H9 (cell line): ENCODE measurements around the gene ADGRA1. TPM values are rescaled to one million over a fixed set of nuclear protein-coding genes. Genes with fewer than 3 reads are reported as not detected.

ENCODE experiments used
- DNase-seq: peaks from one replicate; pipeline ENCODE4 v3.0.0-alpha.2; 2017
- H2AFZ ChIP-seq: one replicate; pipeline ENCODE4 v1.6.1; 2013; ENCODE audit warnings: mild to moderate bottlenecking, low read length, control low read depth, moderate library complexity
- H2AK5ac ChIP-seq: 2 replicates; pipeline ENCODE4 v1.6.1; 2013; ENCODE audit warnings: low read length, control low read depth, mixed read lengths; ENCODE audit not compliant: insufficient read length
- H2BK120ac ChIP-seq: one replicate; pipeline ENCODE4 v1.6.1; 2013; ENCODE audit warnings: low read depth, mild to moderate bottlenecking, low read length, control low read depth, inconsistent platforms; ENCODE audit not compliant: poor library complexity, severe bottlenecking
- H2BK12ac ChIP-seq: 2 replicates; pipeline ENCODE4 v1.6.1; 2013; ENCODE audit warnings: low read length, control low read depth, mixed read lengths, low read depth; ENCODE audit not compliant: insufficient read length
- H2BK15ac ChIP-seq: 2 replicates; pipeline ENCODE4 v1.6.1; 2013; ENCODE audit warnings: low read depth, low read length, control low read depth
- H2BK20ac ChIP-seq: one replicate; pipeline ENCODE4 v1.6.1; 2013; ENCODE audit warnings: low read depth, mild to moderate bottlenecking, low read length, control low read depth, inconsistent platforms; ENCODE audit not compliant: poor library complexity, severe bottlenecking
- H2BK5ac ChIP-seq: 2 replicates; pipeline ENCODE4 v1.6.1; 2013; ENCODE audit warnings: low read length, control low read depth, mixed read lengths; ENCODE audit not compliant: insufficient read length
- H3K14ac ChIP-seq: 2 replicates; pipeline ENCODE4 v1.6.1; 2013; ENCODE audit warnings: low read length, control low read depth; ENCODE audit not compliant: insufficient read depth
- H3K18ac ChIP-seq: 2 replicates; pipeline ENCODE4 v1.6.1; 2013; ENCODE audit warnings: low read depth, mild to moderate bottlenecking, mixed read lengths, low read length, control low read depth; ENCODE audit not compliant: insufficient read length
- H3K23ac ChIP-seq: 2 replicates; pipeline ENCODE4 v1.6.1; 2013; ENCODE audit warnings: low read length, control low read depth, mixed read lengths, low read depth; ENCODE audit not compliant: insufficient read length
- H3K23me2 ChIP-seq: 2 replicates; pipeline ENCODE4 v1.6.1; 2013; ENCODE audit warnings: low read depth, mild to moderate bottlenecking, mixed read lengths, low read length, control low read depth; ENCODE audit not compliant: insufficient read length, poor library complexity, severe bottlenecking
- H3K27ac ChIP-seq: 2 replicates; pipeline ENCODE4 v1.5.1; 2013; ENCODE audit warnings: low read length, control low read depth, mixed read lengths, low read depth; ENCODE audit not compliant: insufficient read length
- H3K27me3 ChIP-seq: 2 replicates; pipeline ENCODE4 v1.6.1; 2013; ENCODE audit warnings: low read length, control low read depth, inconsistent platforms; ENCODE audit not compliant: insufficient read depth
- H3K4ac ChIP-seq: 2 replicates; pipeline ENCODE4 v1.6.1; 2013; ENCODE audit warnings: low read depth, mild to moderate bottlenecking, control low read depth, inconsistent platforms, low read length, moderate library complexity
- H3K4me1 ChIP-seq: 2 replicates; pipeline ENCODE4 v1.6.1; 2013; ENCODE audit warnings: low read length, control low read depth, inconsistent platforms; ENCODE audit not compliant: insufficient read depth
- H3K4me2 ChIP-seq: 2 replicates; pipeline ENCODE4 v1.6.1; 2013; ENCODE audit warnings: low read length, control low read depth, mixed read lengths; ENCODE audit not compliant: insufficient read length, insufficient read depth
- H3K56ac ChIP-seq: 2 replicates; pipeline ENCODE4 v1.6.1; 2013; ENCODE audit warnings: low read depth, mild to moderate bottlenecking, mixed read lengths, low read length, control low read depth; ENCODE audit not compliant: insufficient read length
- H3K79me1 ChIP-seq: 2 replicates; pipeline ENCODE4 v1.6.1; 2013; ENCODE audit warnings: low read depth, mild to moderate bottlenecking, moderate library complexity, low read length, control low read depth, inconsistent platforms; ENCODE audit not compliant: insufficient read depth, poor library complexity, severe bottlenecking
- H3K79me2 ChIP-seq: 2 replicates; pipeline ENCODE4 v1.6.1; 2013; ENCODE audit warnings: low read length, control low read depth, inconsistent platforms; ENCODE audit not compliant: insufficient read depth
- H3K9ac ChIP-seq: 2 replicates; pipeline ENCODE4 v1.6.1; 2013; ENCODE audit warnings: low read length, control low read depth, mixed read lengths; ENCODE audit not compliant: insufficient read length; ENCODE audit errors: extremely low read depth
- H3K9me3 ChIP-seq: one replicate; pipeline ENCODE4 v1.6.1; 2013; ENCODE audit warnings: low read depth, low read length, inconsistent platforms; ENCODE audit not compliant: control insufficient read depth
- H3T11ph ChIP-seq: one replicate; pipeline ENCODE4 v1.6.1; 2013; ENCODE audit warnings: mild to moderate bottlenecking, low read length, control low read depth, inconsistent platforms
- H4K20me1 ChIP-seq: one replicate; pipeline ENCODE4 v1.6.1; 2013; ENCODE audit not compliant: control insufficient read depth, insufficient read length, insufficient read depth
- H4K5ac ChIP-seq: 2 replicates; pipeline ENCODE4 v1.6.1; 2013; ENCODE audit warnings: low read depth, mild to moderate bottlenecking, mixed read lengths, low read length, control low read depth; ENCODE audit not compliant: insufficient read length
- H4K8ac ChIP-seq: replicated peaks from 2 replicates; pipeline ENCODE4 v1.6.1; 2013; ENCODE audit warnings: low read length, control low read depth, mixed read lengths, low read depth; ENCODE audit not compliant: insufficient read length
- H4K91ac ChIP-seq: 2 replicates; pipeline ENCODE4 v1.6.1; 2013; ENCODE audit warnings: low read depth, mild to moderate bottlenecking, moderate library complexity, mixed read lengths, low read length, control low read depth; ENCODE audit not compliant: insufficient read length
- H3K27ac Mint-ChIP-seq, 3 experiments: 2 replicates in 2 of 3; 3 replicates in 1 of 3; pipeline ENCODE4 v1.8.0; 2020 to 2021; ENCODE audit warnings: mixed read lengths in 3 of 3, mild to moderate bottlenecking in 1 of 3, moderate library complexity in 1 of 3
- H3K27me3 Mint-ChIP-seq: 2 replicates; pipeline ENCODE4 v1.8.0; 2021; ENCODE audit warnings: low read depth, mild to moderate bottlenecking, moderate library complexity, mixed read lengths
- H3K36me3 Mint-ChIP-seq, 3 experiments: 2 replicates in 2 of 3; 3 replicates in 1 of 3; pipeline ENCODE4 v1.8.0; 2020 to 2021; ENCODE audit warnings: low read depth in 3 of 3, mixed read lengths in 3 of 3; ENCODE audit not compliant: insufficient read depth in 1 of 3
- H3K4me1 Mint-ChIP-seq, 2 experiments: 2 replicates each; pipeline ENCODE4 v1.8.0; 2020; ENCODE audit warnings: mixed read lengths in 2 of 2
- H3K4me3 Mint-ChIP-seq, 2 experiments: 2 replicates in 1 of 2; 3 replicates in 1 of 2; pipeline ENCODE4 v1.8.0; 2020 to 2021; ENCODE audit warnings: mild to moderate bottlenecking in 2 of 2, mixed read lengths in 2 of 2, moderate library complexity in 1 of 2
- H3K9me3 Mint-ChIP-seq, 2 experiments: 2 replicates in 1 of 2; 3 replicates in 1 of 2; pipeline ENCODE4 v1.8.0; 2020; ENCODE audit warnings: mild to moderate bottlenecking in 2 of 2, mixed read lengths in 2 of 2, moderate library complexity in 1 of 2
- CTCF ChIP-seq: fragments of 200-600 bp; sonication (generic); conservative IDR thresholded peaks from 3 replicates; pipeline ENCODE4 v1.8.0; 2021; ENCODE audit warnings: antibody characterized with exemption, mild to moderate bottlenecking
- WGBS: extraction: QIAGEN DNeasy Blood & Tissue Kit; methylation state at CpG from one replicate; pipeline ENCODE4 v1.1.7; 2013; ENCODE audit warnings: missing lambda C conversion rate, low lambda C conversion rate, mixed read lengths; ENCODE audit not compliant: insufficient read length; ENCODE audit errors: extremely low coverage; 5-methylcytosine and 5-hydroxymethylcytosine counted together
- total RNA-seq: library from RNA; stranded (reverse); gene quantifications from 2 replicates; pipeline ENCODE4 v1.2.1, GENCODE V29; 2021

Gene ADGRA1
- total RNA-seq, 1 experiment from 2014 or later: 0.11 TPM

GRCh38 chr10:133116455-133116854 is 28.7 kb downstream of the ADGRA1 start:
- no peak overlapping the region for H2BK120ac ChIP-seq
- H2BK5ac ChIP-seq: no peak overlapping the region
- no peaks in the 10 kb centered on the region for H3K79me1 ChIP-seq
- H3K4ac ChIP-seq: no peak overlapping the region
- no peaks in the 10 kb centered on the region for H3K4me1 Mint-ChIP-seq
- H3K9me3 Mint-ChIP-seq: peaks cover 20 to 28% of the 10 kb centered on the region in 2 experiments
- H3K36me3 Mint-ChIP-seq: peaks cover 0 to 7% (median 0%) of the 10 kb centered on the region in 3 experiments; a peak in 2 of 7 replicates
- H2BK12ac ChIP-seq: no peak overlapping the region
- no peak overlapping the region for H3K4me3 Mint-ChIP-seq
- H3K56ac ChIP-seq: no peak overlapping the region
- no peak overlapping the region for H3K4me2 ChIP-seq
- no CpG with 5 or more reads among the region's 14 CpGs for WGBS
- DNase-seq: no peak
- no peak for TF ChIP-seq CTCF
- no peak overlapping the region for H2BK15ac ChIP-seq
- no peak overlapping the region for H4K8ac ChIP-seq
- H3K23me2 ChIP-seq: no peaks in the 10 kb centered on the region
- H3K4me1 ChIP-seq: no peaks in the 10 kb centered on the region
- H3K27me3 ChIP-seq: no peaks in the 10 kb centered on the region
- no peak overlapping the region for H3K27ac ChIP-seq
- no peak overlapping the region for H2BK20ac ChIP-seq
- no peak overlapping the region for H3K27ac Mint-ChIP-seq
- H3K79me2 ChIP-seq: no peaks in the 10 kb centered on the region
- H3K14ac ChIP-seq: no peak overlapping the region
- H3K23ac ChIP-seq: no peak overlapping the region
- H2AFZ ChIP-seq: no peak overlapping the region
- H4K91ac ChIP-seq: no peak overlapping the region
- H2AK5ac ChIP-seq: no peak overlapping the region
- no peak overlapping the region for H3K9ac ChIP-seq
- no peaks in the 10 kb centered on the region for H4K20me1 ChIP-seq
- H3K18ac ChIP-seq: no peak overlapping the region
- no peak overlapping the region for H4K5ac ChIP-seq
- peaks cover 6% of the 10 kb centered on the region for H3K27me3 Mint-ChIP-seq
- no peaks in the 10 kb centered on the region for H3K9me3 ChIP-seq
- no peak overlapping the region for H3T11ph ChIP-seq
